Left lobe of liver (tissue), 2 donors: ENCODE data around the gene SMIM43. TPM values are rescaled to one million over a fixed set of nuclear protein-coding genes. Genes with fewer than 3 reads are reported as not detected.

Source experiments
- ATAC-seq: fragments of 200-7000 bp; cut with Tn5 transposase; one replicate; pipeline ENCODE4 v1.9.1; 2020; ENCODE audit warnings: mild to moderate bottlenecking, moderate library complexity
- DNase-seq: peaks from one replicate; pipeline ENCODE4 v3.0.0-alpha.2; 2020; ENCODE audit warnings: low spot score
- total RNA-seq: library from RNA; stranded (reverse); gene quantifications from one replicate; pipeline ENCODE4 v1.2.1, GENCODE V29; 2021
- donor health status: DM: no; HTN: no; CAD: no; lungs with moderate emphysema.
- donor health status: DM: no; HTN: yes; CAD: no.

Gene SMIM43
- total RNA-seq, result not detected

GRCh38 chr4:121764702-121765367 is at the start of gene SMIM43:
TSS of gene SMIM43 (minus strand) at chr4:121765164. CDS start at chr4:121765105, 59 bp downstream.
- DNase-seq (no peak), ATAC-seq (no peak)

DNA sequence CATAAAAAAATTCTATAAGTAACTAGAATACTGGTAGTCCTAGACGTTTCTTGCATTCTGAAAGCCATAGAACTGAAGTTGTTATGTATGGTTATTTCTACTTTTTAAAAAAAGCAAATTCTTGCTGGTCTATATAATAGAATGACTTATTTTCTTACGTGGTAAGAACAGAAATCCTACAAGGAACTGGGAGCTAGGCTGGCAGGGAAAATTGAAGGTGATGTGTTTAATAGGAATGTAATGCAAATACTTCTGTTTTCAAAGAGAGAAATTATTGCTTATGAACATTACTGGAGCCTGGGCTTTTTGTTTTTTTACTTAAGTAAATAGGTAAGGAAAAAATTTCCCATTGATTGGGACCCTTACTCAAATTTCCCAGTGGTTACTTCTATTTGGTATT is 49.8 kb upstream of the SMIM43 start:
- DNase-seq (no peak), ATAC-seq (no peak)

GRCh38 chr4:121811122-121811521 is 46.2 kb upstream of the SMIM43 start:
- no peak for DNase-seq
- no peak for ATAC-seq

DNA sequence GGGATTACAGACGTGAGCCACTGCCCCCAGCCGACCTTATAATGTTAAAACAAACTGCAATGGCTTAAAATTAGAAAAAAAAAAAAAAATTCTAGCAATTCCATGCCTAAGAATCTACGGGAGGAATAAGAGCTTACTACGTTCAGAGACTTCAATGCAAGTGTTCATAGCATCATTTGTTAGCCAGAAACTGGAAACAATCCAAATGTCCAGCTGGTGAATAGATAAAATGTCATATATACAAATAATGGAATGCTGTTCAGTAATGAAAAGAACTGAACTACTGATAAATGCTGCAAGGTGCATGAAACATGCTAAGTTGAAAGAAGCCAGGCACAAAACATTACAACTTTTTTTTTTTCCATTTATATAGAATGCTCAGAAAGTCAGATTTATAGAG is 41.4 kb upstream of the SMIM43 start:
- ATAC-seq, result no peak
- no peak for DNase-seq

DNA sequence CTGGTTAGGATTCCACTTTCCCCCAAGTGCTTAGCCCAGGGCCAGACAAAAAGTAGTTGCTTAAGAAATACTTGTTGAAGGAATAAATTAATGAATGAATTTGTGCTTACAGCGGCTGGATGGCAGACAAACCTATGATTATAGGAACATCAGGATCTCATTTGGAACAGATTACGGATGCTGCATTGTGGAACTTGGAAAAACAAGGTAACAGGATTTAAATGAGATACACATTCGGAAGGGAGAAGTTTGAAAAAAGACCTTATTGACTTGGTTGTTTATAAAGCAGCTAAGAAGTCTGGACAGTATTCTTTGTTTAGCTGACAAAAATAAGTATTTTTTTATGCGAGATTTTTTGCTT is 36.7 kb upstream of the SMIM43 start:
- no peak for ATAC-seq

DNA sequence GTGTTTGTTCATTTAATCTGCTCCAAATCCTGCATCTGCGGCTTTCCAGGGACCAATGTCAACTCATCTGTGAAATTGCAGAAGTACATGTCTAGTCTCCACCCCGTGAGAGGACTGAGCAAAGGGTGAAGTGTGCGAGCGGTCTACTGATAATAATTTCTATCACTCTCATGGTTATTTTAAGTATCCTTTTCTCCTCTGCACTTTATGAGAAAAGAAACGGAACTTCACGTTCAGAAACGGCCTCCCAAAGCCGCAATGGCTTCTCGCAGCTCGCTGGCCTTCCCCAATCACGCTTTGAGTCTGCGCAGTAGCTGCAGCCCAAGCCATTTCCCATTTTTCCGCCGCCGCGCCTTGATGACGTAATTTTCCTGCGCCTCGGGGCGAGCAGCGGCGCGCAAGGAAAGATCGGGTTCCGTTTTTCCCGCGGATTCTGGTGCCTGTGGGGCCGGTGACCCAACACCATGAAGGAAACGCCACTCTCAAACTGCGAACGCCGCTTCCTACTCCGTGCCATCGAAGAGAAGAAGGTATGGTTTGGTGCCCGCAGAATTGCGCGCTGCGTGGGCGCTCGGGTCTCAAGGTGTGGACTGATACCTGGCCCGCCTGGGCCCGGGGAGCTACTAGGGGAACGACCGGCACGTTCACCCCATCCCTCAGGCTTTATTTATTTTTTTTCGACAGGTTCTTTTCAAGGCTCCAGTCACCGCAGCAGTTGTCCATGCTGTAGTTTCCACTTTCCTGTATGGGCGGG is 36.2 kb upstream of the SMIM43 start, which contains the start of gene EXOSC9:
TSS of gene EXOSC9 (plus strand) at position 363 of the 754 bp plus-strand sequence. CDS start at position 465, 102 bp downstream.
- peak; percentile 97 for ATAC-seq
- DNase-seq, result peak; percentile 94

More for the DNA sequence above, 36.7 kb upstream of the SMIM43 start:
- DNase-seq, result no peak

DNA sequence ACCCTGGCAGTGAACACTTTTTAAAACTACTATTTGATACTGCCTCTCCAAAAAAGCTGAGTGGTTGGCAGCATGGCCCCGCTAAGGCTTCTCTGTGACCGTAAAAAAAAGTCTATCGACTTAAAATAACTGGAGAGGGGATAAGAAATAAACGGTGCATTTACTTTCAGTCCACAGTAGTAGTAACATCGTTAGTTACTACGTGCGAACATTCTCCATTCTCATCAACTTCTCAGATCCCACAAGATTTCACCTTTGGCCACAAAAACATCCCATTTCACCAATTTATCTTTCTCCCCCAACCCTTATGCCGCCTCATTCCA is 35.6 kb upstream of the SMIM43 start:
- DNase-seq (no peak), ATAC-seq (peak; percentile 27)

- no peak for DNase-seq
- no peak for ATAC-seq
Observed at GRCh38 chr4:121799867-121800501, 35.0 kb upstream of the SMIM43 start.

- ATAC-seq (no peak), DNase-seq (no peak)
Observed at GRCh38 chr4:121799208-121799823, 34.4 kb upstream of the SMIM43 start.

- ATAC-seq (no peak), DNase-seq (no peak)
Observed at GRCh38 chr4:121796283-121796682, 31.3 kb upstream of the SMIM43 start.

- ATAC-seq (no peak), DNase-seq (no peak)
Observed at GRCh38 chr4:121794505-121795188, 29.7 kb upstream of the SMIM43 start.

DNA sequence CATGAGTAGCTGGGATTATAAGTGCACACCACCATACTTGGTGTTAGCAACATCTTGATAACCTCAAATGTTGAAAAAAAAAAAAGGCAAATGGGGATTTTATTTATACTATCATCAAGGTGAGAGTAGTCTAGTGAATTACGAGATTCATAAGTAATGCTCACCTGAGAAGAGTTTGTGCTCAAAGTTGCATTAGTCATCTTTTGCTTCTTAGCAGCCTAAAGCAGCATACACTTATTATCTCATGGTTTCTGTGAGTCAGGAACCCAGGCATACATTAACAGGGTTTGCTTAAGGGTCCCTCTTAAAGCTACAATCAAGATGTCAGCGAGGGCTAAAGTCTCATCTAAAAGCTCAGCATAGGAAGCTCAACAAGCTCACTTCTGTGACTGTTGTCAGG is 28.0 kb upstream of the SMIM43 start:
- DNase-seq (no peak), ATAC-seq (no peak)

DNA sequence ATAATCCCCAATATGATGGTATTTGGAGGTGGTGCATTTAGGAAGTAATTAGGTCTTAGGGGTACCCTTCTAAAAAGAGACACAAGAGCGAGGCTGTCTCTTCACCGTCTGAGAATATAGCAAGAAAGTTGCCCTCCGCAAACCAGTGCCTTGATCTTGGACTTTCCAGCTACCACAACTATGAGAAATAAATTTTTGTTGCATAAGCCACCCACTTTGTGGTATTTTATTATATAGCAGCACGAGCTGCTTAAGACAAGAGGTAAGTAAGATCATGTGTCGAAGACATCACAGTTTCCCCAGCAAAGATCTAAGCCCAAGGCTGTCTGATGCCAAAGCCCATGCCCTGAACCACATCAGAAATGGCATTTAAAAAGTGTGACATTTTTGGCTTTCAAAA is 26.5 kb upstream of the SMIM43 start:
- DNase-seq (no peak), ATAC-seq (no peak)

DNA sequence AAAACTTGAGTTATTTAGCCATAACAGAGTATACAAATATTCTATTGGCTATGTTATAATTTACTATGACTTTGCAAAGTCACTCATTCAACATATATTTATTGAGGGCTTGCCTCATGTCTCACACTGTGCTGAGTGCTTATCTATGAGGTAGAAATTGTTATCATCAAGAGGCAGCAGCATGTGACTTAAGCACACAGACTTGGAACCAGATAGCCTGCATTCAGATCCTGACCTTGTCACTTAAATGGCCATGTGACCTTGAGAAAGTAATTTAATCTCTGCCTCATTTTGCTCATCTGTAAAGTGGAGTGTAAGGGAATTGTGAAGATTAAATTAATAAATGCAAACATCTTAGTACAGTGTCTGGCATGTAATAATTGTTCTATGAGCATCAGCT is 26.0 kb upstream of the SMIM43 start:
- ATAC-seq (no peak), DNase-seq (no peak)

DNA sequence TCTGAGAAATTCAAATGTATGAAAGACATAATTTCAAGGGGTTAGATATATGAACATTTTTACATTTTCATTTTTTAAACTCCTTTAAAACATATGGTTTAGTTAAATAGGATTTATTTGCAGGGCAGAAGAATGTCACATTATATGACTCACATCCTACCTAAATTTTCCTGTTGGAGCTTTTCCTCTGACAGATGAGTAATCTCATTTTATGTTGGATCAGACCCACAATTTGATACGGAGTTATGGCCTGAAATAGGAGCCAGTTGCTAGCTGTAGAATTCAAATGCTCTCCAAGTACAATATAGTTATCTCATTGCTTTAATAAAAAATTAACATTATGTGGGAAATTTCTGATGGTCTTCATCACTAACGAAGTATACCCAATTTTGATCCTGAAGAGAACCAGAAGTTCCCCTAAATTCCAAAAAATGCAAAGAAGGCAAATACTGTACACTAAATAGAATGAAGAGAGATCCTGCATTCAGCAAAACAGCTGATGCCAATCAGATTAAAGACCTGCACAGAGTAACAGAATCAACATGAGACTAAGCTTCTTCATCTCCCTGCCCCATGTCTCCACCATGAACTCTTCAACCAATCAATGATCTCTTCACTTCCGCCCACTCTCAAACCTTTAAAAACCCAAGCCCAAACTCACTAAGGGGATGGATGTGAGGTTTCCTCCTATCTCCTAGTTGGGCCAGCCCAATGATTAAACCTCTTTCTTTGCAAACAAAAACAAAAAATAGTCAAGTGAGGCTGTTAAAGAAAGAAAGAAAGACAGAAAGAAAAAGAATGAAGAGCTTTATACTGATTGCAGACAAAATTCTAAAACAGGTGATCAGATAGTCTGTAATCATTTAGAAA is 25.2 kb upstream of the SMIM43 start:
- ATAC-seq, result no peak
- DNase-seq, result no peak

DNA sequence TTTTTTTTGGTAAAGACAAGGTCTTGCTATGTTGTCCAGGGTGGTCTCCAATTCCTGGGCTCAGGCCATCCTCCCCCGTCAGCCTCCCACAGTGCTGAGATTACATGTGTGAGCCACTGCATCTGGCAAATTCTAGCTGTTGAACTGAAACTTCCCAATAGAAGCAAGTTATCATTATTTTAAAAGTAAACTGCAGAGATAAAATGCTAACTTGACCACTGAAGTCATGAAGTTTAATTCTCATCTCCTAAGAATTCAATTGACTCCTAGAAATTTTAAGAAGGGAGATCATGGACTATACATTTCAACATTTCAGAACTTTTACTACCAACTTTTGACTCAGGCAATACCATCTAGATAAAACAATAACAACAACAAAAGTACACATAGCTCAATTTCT is 24.5 kb upstream of the SMIM43 start:
- DNase-seq, result no peak
- no peak for ATAC-seq

DNA sequence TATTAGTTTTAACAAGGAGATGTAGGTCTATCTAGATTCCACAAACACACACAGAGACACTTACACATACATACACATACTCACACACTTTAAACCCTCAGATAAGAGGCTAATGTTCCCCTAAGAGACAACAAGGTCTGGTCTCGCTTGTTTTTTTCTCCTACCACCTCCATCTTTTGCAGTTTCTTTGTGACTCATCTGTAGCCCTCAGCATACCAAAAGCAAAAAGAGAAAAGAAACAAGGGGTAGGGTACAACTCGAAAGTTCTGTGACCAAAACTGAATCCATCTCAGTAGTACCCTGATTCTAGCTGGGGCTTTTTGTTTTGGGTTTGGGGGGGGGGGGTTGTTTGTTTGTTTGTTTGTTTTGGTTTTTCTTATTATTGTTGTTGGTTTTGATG is 23.9 kb upstream of the SMIM43 start:
- ATAC-seq (no peak), DNase-seq (no peak)

GRCh38 chr4:121786221-121786620 is 21.3 kb upstream of the SMIM43 start:
- no peak for DNase-seq
- ATAC-seq, result no peak

DNA sequence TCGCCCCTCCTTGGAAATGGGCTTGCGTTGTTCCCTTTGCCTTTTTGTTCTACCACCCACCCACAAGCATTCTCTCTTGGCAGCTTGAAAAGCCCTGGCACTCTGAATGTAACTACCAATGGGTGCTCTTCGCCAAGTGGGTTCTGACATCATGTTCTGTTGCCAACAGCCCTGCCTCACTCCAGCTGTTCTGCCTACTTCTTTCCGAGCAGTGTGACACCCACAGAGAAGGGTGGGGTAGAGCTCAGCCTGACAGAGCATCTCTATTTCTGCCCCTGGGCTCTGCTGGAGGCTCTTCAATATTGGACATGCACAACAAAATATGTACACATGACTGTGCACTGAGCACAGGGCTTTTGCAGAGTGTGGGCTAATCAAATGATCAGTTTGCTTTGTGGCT is 20.5 kb upstream of the SMIM43 start:
- no peak for ATAC-seq

DNA sequence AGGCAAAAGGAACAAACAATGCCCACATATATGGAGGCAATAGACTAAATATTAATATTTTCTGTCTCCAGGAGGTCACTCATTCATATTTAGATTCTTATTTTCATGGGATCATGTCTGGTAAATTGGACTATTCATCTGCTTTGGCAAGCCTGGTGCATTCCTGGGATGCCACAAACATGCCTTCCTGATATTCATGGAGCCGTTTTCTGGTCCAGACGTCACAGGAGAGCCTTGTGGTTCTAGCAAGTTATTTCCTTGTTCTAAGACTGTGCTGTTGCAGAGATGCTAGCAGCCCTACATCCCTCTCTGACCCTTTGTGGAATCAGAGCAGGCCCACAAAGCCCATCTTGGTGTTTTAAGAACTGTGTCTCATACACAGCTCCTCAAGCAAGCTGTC is 20.0 kb upstream of the SMIM43 start:
- no peak for ATAC-seq
- no peak for DNase-seq

More for the DNA sequence above, 20.5 kb upstream of the SMIM43 start:
- no peak for DNase-seq
